Measurements from ENCODE around the gene PPM1H.

DNA sequence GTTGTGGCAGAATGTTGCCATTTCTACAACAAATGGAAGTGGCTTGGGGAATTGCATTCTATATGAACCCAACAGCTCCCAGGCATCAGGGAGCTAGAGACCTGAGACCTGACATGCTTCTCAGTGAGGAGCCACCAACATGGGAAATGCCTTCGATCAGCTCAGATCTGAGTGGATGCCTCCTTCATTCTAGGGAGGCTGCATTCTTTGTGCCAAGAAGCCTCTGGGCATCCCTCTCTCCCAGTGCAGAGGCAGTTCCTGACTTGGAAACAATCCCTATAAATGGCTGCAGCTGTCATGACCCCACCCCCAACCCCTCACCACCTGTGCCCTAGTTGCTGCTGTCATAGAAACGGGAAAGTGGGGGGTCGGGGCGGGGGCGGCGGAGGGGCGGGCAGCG, 196.3 kb downstream of the PPM1H start:
- no peak for TF ChIP-seq POLR2A (IDR thresholded peaks at IDR 0.05)
- TF ChIP-seq, protein P1, sequence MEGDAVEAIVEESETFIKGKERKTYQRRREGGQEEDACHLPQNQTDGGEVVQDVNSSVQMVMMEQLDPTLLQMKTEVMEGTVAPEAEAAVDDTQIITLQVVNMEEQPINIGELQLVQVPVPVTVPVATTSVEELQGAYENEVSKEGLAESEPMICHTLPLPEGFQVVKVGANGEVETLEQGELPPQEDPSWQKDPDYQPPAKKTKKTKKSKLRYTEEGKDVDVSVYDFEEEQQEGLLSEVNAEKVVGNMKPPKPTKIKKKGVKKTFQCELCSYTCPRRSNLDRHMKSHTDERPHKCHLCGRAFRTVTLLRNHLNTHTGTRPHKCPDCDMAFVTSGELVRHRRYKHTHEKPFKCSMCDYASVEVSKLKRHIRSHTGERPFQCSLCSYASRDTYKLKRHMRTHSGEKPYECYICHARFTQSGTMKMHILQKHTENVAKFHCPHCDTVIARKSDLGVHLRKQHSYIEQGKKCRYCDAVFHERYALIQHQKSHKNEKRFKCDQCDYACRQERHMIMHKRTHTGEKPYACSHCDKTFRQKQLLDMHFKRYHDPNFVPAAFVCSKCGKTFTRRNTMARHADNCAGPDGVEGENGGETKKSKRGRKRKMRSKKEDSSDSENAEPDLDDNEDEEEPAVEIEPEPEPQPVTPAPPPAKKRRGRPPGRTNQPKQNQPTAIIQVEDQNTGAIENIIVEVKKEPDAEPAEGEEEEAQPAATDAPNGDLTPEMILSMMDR (IDR thresholded peaks at IDR 0.05): no peak
